ENCODE results near the gene TMPRSS11B.
"Not testable (repeated sequence)": the region's sequence is repeated elsewhere in the genome, so short reads cannot be mapped to it uniquely, and the experiment has no call there.

TMPRSS11B gene, protein sequence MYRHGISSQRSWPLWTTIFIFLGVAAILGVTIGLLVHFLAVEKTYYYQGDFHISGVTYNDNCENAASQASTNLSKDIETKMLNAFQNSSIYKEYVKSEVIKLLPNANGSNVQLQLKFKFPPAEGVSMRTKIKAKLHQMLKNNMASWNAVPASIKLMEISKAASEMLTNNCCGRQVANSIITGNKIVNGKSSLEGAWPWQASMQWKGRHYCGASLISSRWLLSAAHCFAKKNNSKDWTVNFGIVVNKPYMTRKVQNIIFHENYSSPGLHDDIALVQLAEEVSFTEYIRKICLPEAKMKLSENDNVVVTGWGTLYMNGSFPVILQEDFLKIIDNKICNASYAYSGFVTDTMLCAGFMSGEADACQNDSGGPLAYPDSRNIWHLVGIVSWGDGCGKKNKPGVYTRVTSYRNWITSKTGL

DNA sequence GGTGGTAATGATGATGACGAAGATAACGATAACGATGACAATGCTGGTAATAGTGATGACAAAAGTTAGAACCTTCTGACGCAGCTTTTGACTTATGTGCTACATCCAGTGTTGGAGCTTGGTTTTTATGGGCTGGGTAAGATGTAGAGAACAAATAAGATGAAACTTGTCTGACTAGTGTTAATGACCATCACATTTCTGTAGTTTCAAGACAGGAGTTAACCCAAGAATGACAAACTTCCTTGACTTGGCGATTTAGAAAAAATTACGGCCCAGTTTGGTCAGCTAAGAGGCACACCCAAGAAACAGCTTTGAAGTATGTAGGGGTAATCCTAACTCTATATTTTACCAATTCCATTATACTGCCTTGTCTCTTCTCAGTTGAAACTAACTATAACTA lies at the start of gene TMPRSS11B:
Gene TMPRSS11B, minus strand, starts transcription at position 101 of the 400 bp plus-strand sequence. CDS start 136 bp downstream, outside the sequence.
- TF ChIP-seq, protein P1, sequence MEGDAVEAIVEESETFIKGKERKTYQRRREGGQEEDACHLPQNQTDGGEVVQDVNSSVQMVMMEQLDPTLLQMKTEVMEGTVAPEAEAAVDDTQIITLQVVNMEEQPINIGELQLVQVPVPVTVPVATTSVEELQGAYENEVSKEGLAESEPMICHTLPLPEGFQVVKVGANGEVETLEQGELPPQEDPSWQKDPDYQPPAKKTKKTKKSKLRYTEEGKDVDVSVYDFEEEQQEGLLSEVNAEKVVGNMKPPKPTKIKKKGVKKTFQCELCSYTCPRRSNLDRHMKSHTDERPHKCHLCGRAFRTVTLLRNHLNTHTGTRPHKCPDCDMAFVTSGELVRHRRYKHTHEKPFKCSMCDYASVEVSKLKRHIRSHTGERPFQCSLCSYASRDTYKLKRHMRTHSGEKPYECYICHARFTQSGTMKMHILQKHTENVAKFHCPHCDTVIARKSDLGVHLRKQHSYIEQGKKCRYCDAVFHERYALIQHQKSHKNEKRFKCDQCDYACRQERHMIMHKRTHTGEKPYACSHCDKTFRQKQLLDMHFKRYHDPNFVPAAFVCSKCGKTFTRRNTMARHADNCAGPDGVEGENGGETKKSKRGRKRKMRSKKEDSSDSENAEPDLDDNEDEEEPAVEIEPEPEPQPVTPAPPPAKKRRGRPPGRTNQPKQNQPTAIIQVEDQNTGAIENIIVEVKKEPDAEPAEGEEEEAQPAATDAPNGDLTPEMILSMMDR (IDR thresholded peaks at IDR 0.05; ENCODE audit: extremely low read depth, missing control alignments) = no peak

DNA sequence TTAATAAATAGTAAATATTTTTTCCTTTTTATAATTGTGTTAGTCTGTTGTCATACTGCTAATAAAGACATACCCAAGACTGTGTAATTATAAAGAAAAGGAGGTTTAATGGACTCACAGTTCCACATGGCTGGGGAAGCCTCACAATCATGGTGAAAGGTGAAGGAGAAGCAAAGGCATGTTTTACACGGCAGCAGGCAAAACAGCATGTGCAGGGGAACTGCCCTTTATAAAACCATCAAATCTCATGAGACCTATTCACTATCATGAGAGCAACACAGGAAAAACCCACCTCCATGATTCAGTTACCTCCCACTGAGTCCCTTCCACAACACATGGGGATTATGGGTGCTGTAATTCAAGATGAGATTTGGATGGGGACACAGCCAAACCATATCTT lies 45.8 kb upstream of the TMPRSS11B start:
- no peak for DNase-seq (ENCODE audit: low spot score)
- TF ChIP-seq, protein P1 (IDR thresholded peaks at IDR 0.05; ENCODE audit: extremely low read depth, missing control alignments) = no peak

More for the DNA sequence above, at the start of gene TMPRSS11B:
- DNase-seq (ENCODE audit: low spot score) = no peak

DNA sequence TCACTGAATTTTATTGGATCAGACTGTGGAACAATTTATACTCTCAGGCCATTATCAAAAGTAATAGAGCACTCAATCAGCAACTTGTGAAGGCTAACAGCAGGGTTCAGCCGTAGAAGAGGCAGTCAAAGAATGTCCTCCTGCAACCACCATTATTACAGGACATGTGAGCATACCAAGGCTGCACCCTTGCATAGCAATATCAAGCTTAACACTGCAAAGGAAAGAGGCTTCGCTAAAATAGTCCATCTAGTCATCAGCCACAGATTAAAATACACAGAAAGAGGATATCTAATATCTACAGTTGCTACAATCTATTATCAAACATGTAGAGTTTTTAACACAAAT lies 42.9 kb upstream of the TMPRSS11B start:
- TF ChIP-seq, protein P1 (IDR thresholded peaks at IDR 0.05; ENCODE audit: extremely low read depth, missing control alignments) = no peak
- DNase-seq (ENCODE audit: low spot score) = no peak

DNA sequence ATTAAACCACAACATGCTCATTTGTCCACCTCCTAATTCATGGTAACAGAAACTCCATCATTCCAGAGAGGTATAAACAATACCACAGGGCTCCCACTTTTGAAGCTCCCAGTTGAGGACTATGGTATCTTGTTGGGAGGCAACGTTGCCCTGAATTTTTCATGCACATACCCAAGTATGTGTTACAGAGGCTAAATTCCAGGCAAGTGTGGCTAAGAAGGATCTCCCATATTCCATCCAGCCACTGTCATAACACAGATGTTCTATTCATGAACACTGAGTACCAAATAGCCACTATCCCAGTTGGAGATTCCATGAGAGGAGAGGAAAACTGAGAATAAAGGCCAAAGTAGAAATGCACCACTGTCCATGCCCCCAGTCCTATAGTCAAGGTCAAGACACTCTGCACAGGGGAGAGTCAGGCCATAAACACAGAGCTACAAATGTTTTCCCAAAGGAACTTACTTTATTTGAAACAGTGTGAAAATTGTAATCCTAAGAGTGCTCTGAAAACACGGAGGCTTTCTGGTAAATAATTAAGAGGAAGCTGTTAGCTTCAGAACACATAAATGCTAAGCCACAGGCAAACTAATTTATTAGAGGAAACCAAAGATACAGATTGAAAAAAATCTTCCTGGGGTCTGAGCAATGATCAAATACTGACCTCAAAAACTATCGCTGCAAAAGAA lies 42.4 kb upstream of the TMPRSS11B start:
- no peak for DNase-seq (ENCODE audit: low spot score)
- TF ChIP-seq, protein P1 (IDR thresholded peaks at IDR 0.05; ENCODE audit: extremely low read depth, missing control alignments) = no peak

DNA sequence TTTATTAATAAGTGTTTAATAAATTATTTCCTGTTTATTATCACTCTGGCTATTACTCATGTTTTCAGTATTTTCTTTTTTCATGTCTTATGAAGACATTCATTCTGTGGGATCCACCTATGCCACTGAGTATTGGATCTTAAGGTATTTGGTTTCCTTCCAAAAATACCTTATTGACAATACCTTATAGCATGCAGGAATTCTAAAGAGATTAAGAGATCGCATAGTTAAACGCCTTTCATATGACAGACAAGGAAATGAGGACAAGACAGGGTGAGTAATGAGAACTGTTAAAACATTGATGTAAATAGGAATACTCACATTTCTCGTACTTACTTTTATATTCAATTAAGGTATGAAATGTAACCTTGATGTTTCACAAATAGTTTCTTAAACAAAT lies 38.2 kb upstream of the TMPRSS11B start:
- TF ChIP-seq, protein P1 (IDR thresholded peaks at IDR 0.05; ENCODE audit: extremely low read depth, missing control alignments) = no peak
- no peak for DNase-seq (ENCODE audit: low spot score)

DNA sequence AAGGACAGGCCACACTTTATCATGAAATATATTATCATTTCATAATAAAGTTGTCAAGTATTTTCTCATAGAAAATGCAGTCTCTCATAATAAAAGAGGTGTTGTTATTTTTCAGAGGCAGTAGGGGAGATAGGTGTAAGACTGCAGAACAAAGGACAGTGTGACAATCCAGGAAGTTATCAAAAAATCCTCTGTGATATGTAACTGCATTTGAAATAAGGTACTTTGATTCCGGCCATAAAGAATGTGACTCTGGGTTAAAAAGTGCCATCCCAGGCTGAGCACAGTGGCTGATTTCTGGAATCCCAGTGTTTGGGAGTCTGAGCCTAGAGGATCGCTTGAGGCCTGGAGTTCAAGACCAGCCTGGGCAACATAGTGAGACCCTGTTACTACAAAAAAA lies 37.6 kb upstream of the TMPRSS11B start:
- TF ChIP-seq, protein P1 (IDR thresholded peaks at IDR 0.05; ENCODE audit: extremely low read depth, missing control alignments) = no peak
- DNase-seq (ENCODE audit: low spot score) = no peak

DNA sequence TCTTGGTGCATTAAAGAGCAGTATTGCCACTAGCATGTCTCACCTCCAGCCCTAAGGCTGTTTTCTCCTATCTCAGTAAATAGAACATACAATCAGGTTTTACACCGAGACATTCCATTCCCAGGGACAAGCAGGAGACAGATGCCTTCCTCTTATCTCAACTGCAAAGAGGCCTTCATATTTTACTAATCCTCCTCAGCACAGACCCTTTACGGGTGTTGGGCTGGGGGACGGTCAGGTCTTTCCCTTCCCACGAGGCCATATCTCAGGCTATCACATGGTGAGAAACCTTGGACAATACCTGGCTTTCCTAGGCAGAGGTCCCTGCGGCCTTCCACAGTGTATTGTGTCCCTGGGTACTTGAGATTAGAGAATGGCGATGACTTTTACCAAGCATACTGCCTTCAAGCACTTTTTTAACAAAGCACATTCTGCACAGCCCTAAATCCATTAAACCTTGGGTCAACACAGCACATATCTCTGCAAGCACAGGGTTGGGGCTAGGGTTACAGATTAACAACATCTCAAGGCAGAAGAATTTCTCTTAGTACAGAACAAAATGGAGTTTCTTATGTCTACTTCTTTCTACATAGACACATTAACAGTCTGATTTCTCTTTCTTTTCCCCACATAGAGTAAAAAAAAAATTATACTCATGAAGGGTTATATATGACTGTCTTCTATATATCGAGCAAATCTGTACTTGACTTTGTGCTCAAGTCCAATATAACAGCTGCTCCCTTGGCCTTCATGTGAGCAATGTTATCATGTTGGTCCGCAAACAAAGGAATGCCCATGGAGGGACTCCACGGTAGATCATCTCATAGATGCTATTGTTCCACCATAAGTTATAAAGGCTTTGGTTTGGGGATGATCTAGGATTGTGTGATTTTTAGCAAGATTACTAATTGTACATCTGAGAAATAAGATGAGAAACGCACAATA lies 36.6 kb upstream of the TMPRSS11B start:
- DNase-seq (ENCODE audit: low spot score) = not testable (repeated sequence)

All from GM20000 (cell line).